ENCODE data around the gene ZNFX1. TPM values are rescaled to one million over a fixed set of nuclear protein-coding genes. Genes with fewer than 3 reads are reported as not detected.
"Not testable (repeated sequence)": the region's sequence is repeated elsewhere in the genome, so short reads cannot be mapped to it uniquely, and the experiment has no call there.

The ZNFX1 gene
- total RNA-seq, 3 donors from 2014 or later (not counting 1 experiment from before 2014, with no cell fraction given), result 55.8 to 58.5 (median 57.8) TPM

- WGBS (ENCODE audit: insufficient coverage), result 2% methylated on average over 66 of the region's 70 CpGs
- peaks cover 16% of the 10 kb centered on the region for H3K4me1 ChIP-seq (ENCODE audit: control insufficient read depth, insufficient read depth, low read length)
- DNase-seq (peak in 1 of 2 donors; percentile 44), ATAC-seq (peak in 1 of 3 donors; percentile 53)
- no peak overlapping the region for H3K4me3 ChIP-seq (ENCODE audit: low read length)
- no peaks in the 10 kb centered on the region for H3K9me3 ChIP-seq (ENCODE audit: control insufficient read depth, insufficient read depth, low read length)
- Mint-ChIP-seq H3K9me3 (no peaks in the 10 kb centered on the region), H3K4me3 (peak overlapping the region; percentile 76), H3K36me3 (no peaks in the 10 kb centered on the region), H3K27ac (no peak overlapping the region), H3K27me3 (ENCODE audit: low read depth in 2 of 2) (peaks cover 34 to 39% of the 10 kb centered on the region in 2 donors), H3K4me1 (peaks cover 6 to 20% of the 10 kb centered on the region in 2 donors)
- H3K27me3 ChIP-seq (ENCODE audit: control insufficient read depth, insufficient read depth, low read length), result peaks cover 21% of the 10 kb centered on the region
- intact Hi-C loops (cut with micrococcal nuclease), result no loop called here
- no peaks in the 10 kb centered on the region for H3K36me3 ChIP-seq (ENCODE audit: control insufficient read depth, insufficient read depth, low read length)
- no peak overlapping the region for H3K27ac ChIP-seq (ENCODE audit: low read length)
- TF ChIP-seq CTCF (IDR thresholded peaks at IDR 0.05), result no peak
Measured at GRCh38 chr20:49318430-49319207, 40.8 kb upstream of the ZNFX1 start.

DNA sequence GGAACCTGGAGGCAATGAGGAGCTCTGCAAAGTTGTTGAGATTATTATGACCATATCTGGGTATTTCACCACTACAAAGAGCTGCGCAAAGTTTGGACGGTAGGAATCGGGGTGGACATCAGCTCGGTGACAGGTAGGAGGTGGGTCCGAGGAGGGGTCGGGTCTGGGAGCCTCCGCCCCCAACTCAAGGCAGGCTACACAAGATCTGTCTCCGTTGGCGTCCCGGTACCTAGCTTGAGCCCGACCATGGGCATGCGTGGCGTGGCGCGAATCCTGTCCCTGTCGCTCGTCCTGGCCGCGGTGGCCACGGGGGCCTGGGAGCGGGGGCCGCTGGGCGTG is 40.2 kb upstream of the ZNFX1 start:
- no peak for DNase-seq
- no peaks in the 10 kb centered on the region for H3K36me3 ChIP-seq (ENCODE audit: control insufficient read depth, insufficient read depth, low read length)
- TF ChIP-seq CTCF (IDR thresholded peaks at IDR 0.05), result no peak
- H3K4me1 ChIP-seq (ENCODE audit: control insufficient read depth, insufficient read depth, low read length), result peaks cover 18% of the 10 kb centered on the region
- ATAC-seq, result no peak
- no peaks in the 10 kb centered on the region for H3K36me3 Mint-ChIP-seq
- H3K27me3 Mint-ChIP-seq (ENCODE audit: low read depth in 2 of 2), result peaks cover 34 to 39% of the 10 kb centered on the region in 2 donors
- H3K4me3 ChIP-seq (ENCODE audit: low read length), result no peak overlapping the region
- intact Hi-C loops (cut with micrococcal nuclease), result no loop called here
- no peaks in the 10 kb centered on the region for H3K9me3 ChIP-seq (ENCODE audit: control insufficient read depth, insufficient read depth, low read length)
- WGBS (ENCODE audit: insufficient coverage), result 12% methylated on average over 23 of the region's 23 CpGs
- peaks cover 6 to 16% of the 10 kb centered on the region in 2 donors for H3K4me1 Mint-ChIP-seq
- H3K4me3 Mint-ChIP-seq, result no peak overlapping the region
- peaks cover 21% of the 10 kb centered on the region for H3K27me3 ChIP-seq (ENCODE audit: control insufficient read depth, insufficient read depth, low read length)
- H3K27ac Mint-ChIP-seq, result no peak overlapping the region
- H3K27ac ChIP-seq (ENCODE audit: low read length), result no peak overlapping the region
- no peaks in the 10 kb centered on the region for H3K9me3 Mint-ChIP-seq

- no peak overlapping the region for H3K27ac ChIP-seq (ENCODE audit: low read length)
- Mint-ChIP-seq H3K4me1 (peaks cover 13 to 19% of the 10 kb centered on the region in 2 donors), H3K9me3 (no peaks in the 10 kb centered on the region), H3K36me3 (no peaks in the 10 kb centered on the region), H3K4me3 (no peak overlapping the region), H3K27ac (no peak overlapping the region), H3K27me3 (ENCODE audit: low read depth in 2 of 2) (peaks cover 32 to 36% of the 10 kb centered on the region in 2 donors)
- ATAC-seq (no peak), DNase-seq (no peak)
- intact Hi-C loops (cut with micrococcal nuclease), result no loop called here
- H3K4me3 ChIP-seq (ENCODE audit: low read length), result no peak overlapping the region
- no peaks in the 10 kb centered on the region for H3K9me3 ChIP-seq (ENCODE audit: control insufficient read depth, insufficient read depth, low read length)
- TF ChIP-seq CTCF (IDR thresholded peaks at IDR 0.05), result no peak
- no peaks in the 10 kb centered on the region for H3K36me3 ChIP-seq (ENCODE audit: control insufficient read depth, insufficient read depth, low read length)
- 92% methylated on average over 2 of the region's 2 CpGs for WGBS (ENCODE audit: insufficient coverage)
- peaks cover 21% of the 10 kb centered on the region for H3K27me3 ChIP-seq (ENCODE audit: control insufficient read depth, insufficient read depth, low read length)
- H3K4me1 ChIP-seq (ENCODE audit: control insufficient read depth, insufficient read depth, low read length), result peaks cover 28% of the 10 kb centered on the region
Measured at GRCh38 chr20:49316704-49317103, 38.8 kb upstream of the ZNFX1 start.

GRCh38 chr20:49315580-49315979 is 37.7 kb upstream of the ZNFX1 start:
- Histone ChIP-seq H3K27ac (ENCODE audit: low read length) (no peak overlapping the region), H3K4me1 (ENCODE audit: control insufficient read depth, insufficient read depth, low read length) (peaks cover 28% of the 10 kb centered on the region), H3K27me3 (ENCODE audit: control insufficient read depth, insufficient read depth, low read length) (peaks cover 18% of the 10 kb centered on the region), H3K36me3 (ENCODE audit: control insufficient read depth, insufficient read depth, low read length) (no peaks in the 10 kb centered on the region), H3K9me3 (ENCODE audit: control insufficient read depth, insufficient read depth, low read length) (no peaks in the 10 kb centered on the region), H3K4me3 (ENCODE audit: low read length) (no peak overlapping the region)
- intact Hi-C loops (cut with micrococcal nuclease), result no loop called here
- no peaks in the 10 kb centered on the region for H3K9me3 Mint-ChIP-seq
- 67% methylated on average over 1 of the region's 1 CpG for WGBS (ENCODE audit: insufficient coverage)
- DNase-seq, result no peak
- no peak for TF ChIP-seq CTCF (IDR thresholded peaks at IDR 0.05)
- ATAC-seq, result no peak
- H3K27ac Mint-ChIP-seq, result no peak overlapping the region
- peaks cover 13 to 19% of the 10 kb centered on the region in 2 donors for H3K4me1 Mint-ChIP-seq
- peaks cover 21 to 29% of the 10 kb centered on the region in 2 donors for H3K27me3 Mint-ChIP-seq (ENCODE audit: low read depth in 2 of 2)
- H3K4me3 Mint-ChIP-seq, result no peak overlapping the region
- no peaks in the 10 kb centered on the region for H3K36me3 Mint-ChIP-seq

- H3K4me1 ChIP-seq (ENCODE audit: control insufficient read depth, insufficient read depth, low read length), result peaks cover 23% of the 10 kb centered on the region
- H3K9me3 Mint-ChIP-seq; DNase-seq; intact Hi-C loops (cut with micrococcal nuclease); H3K27ac Mint-ChIP-seq; H3K9me3 ChIP-seq (ENCODE audit: control insufficient read depth, insufficient read depth, low read length); H3K36me3 Mint-ChIP-seq; H3K36me3 ChIP-seq (ENCODE audit: control insufficient read depth, insufficient read depth, low read length); ATAC-seq; H3K4me3 ChIP-seq (ENCODE audit: low read length); H3K4me3 Mint-ChIP-seq; H3K27ac ChIP-seq (ENCODE audit: low read length); H3K27me3 ChIP-seq (ENCODE audit: control insufficient read depth, insufficient read depth, low read length): not testable (repeated sequence)
- Mint-ChIP-seq H3K27me3 (ENCODE audit: low read depth in 2 of 2) (peaks cover 16 to 20% of the 10 kb centered on the region in 2 donors), H3K4me1 (peaks cover 13 to 15% of the 10 kb centered on the region in 2 donors)
- 86% methylated on average over 1 of the region's 2 CpGs for WGBS (ENCODE audit: insufficient coverage)
Measured at GRCh38 chr20:49314052-49314451, 36.2 kb upstream of the ZNFX1 start.

Data from natural killer cell (primary cell).